SU-DHL-6 (cell line): ENCODE measurements around the gene CD79B.

Experiments used
- H2AFZ ChIP-seq: fragments of 200-600 bp; sonication (generic); 2 replicates; pipeline ENCODE4 v1.6.1; 2014; ENCODE audit warnings: low read depth, mild to moderate bottlenecking, moderate library complexity, mixed read lengths, antibody characterized with exemption, low read length; ENCODE audit not compliant: severe bottlenecking
- H3F3A ChIP-seq: fragments of 200-600 bp; shearing (Covaris generic); 2 replicates; pipeline ENCODE4 v1.6.0; 2016; ENCODE audit warnings: antibody characterized with exemption, mild to moderate bottlenecking; ENCODE audit not compliant: insufficient read depth
- H3K27ac ChIP-seq: fragments of 200-600 bp; sonication (generic); 2 replicates; pipeline ENCODE4 v1.5.1; 2016; ENCODE audit warnings: low read depth, mild to moderate bottlenecking, low read length, moderate library complexity, mixed read lengths
- H3K27me3 ChIP-seq: fragments of 200-600 bp; sonication (generic), shearing (Covaris generic); 2 replicates; pipeline ENCODE4 v1.6.0; 2014; ENCODE audit warnings: mild to moderate bottlenecking, low read length
- H3K36me3 ChIP-seq: fragments of 200-600 bp; sonication (generic); 2 replicates; pipeline ENCODE4 v1.6.1; 2014; ENCODE audit warnings: mild to moderate bottlenecking, low read length, mixed read lengths
- H3K4me2 ChIP-seq: fragments of 300-600, 200-600 bp; shearing (Covaris generic), sonication (generic); 2 replicates; pipeline ENCODE4 v1.6.0; 2014; ENCODE audit warnings: low read length, low read depth, mild to moderate bottlenecking; ENCODE audit not compliant: poor library complexity, severe bottlenecking
- H3K4me3 ChIP-seq: fragments of 200-600 bp; sonication (generic); 2 replicates; pipeline ENCODE4 v1.5.1; 2014; ENCODE audit warnings: antibody characterized with exemption, low read length, mild to moderate bottlenecking, mixed read lengths; ENCODE audit not compliant: insufficient read depth, poor library complexity, severe bottlenecking
- H3K79me2 ChIP-seq: fragments of 200-600 bp; sonication (generic); 2 replicates; pipeline ENCODE4 v1.6.1; 2014; ENCODE audit warnings: mild to moderate bottlenecking, low read length, moderate library complexity; ENCODE audit not compliant: insufficient read depth
- H3K9ac ChIP-seq: fragments of 200-600 bp; sonication (generic); 2 replicates; pipeline ENCODE4 v1.7.0; 2014; ENCODE audit warnings: mild to moderate bottlenecking, low read length
- H3K9me2 ChIP-seq: fragments of 200-600 bp; sonication (generic); replicated peaks from 2 replicates; pipeline ENCODE4 v1.6.1; 2014; ENCODE audit warnings: low read length; ENCODE audit not compliant: insufficient read depth
- H3K9me3 ChIP-seq: fragments of 200-600 bp; sonication (generic); 2 replicates; pipeline ENCODE4 v1.6.1; 2014; ENCODE audit warnings: low read length, mixed read lengths; ENCODE audit not compliant: insufficient read depth
- H4K20me1 ChIP-seq: fragments of 200-600 bp; sonication (generic); 2 replicates; pipeline ENCODE4 v1.6.1; 2014; ENCODE audit warnings: low read depth, mild to moderate bottlenecking, antibody characterized with exemption, low read length, moderate library complexity, mixed read lengths
- CTCF ChIP-seq: fragments of 200-600 bp; sonication (generic); IDR thresholded peaks from one replicate; pipeline ENCODE4 v1.5.1; 2017; ENCODE audit warnings: antibody characterized with exemption, mild to moderate bottlenecking, low read length, moderate library complexity; ENCODE audit not compliant: insufficient read depth, poor library complexity, severe bottlenecking
- EZH2phosphoT487 ChIP-seq: fragments of 200-600 bp; sonication (generic), shearing (Covaris generic); conservative IDR thresholded peaks from 2 replicates; pipeline ENCODE4 v1.6.1; 2018; ENCODE audit warnings: mild to moderate bottlenecking, antibody characterized with exemption, low read length, moderate library complexity, mixed read lengths

CD79B gene

GRCh38 chr17:63966646-63967264 lies 34.6 kb upstream of the CD79B start:
- Histone ChIP-seq H3K9me2 (no peaks in the 10 kb centered on the region), H3K9ac (no peak overlapping the region), H4K20me1 (no peaks in the 10 kb centered on the region), H2AFZ (no peak overlapping the region), H3K79me2 (no peaks in the 10 kb centered on the region), H3F3A (no peaks in the 10 kb centered on the region), H3K4me2 (no peak overlapping the region), H3K4me3 (no peak overlapping the region), H3K9me3 (no peaks in the 10 kb centered on the region), H3K36me3 (no peaks in the 10 kb centered on the region), H3K27ac (no peak overlapping the region), H3K27me3 (no peaks in the 10 kb centered on the region)
- no peak for TF ChIP-seq CTCF
- TF ChIP-seq EZH2phosphoT487, result no peak

- Histone ChIP-seq H4K20me1 (no peaks in the 10 kb centered on the region), H3K9me2 (no peaks in the 10 kb centered on the region), H3K9me3 (no peaks in the 10 kb centered on the region), H3K4me3 (no peak overlapping the region), H3K27me3 (no peaks in the 10 kb centered on the region), H3K9ac (no peak overlapping the region), H3F3A (no peaks in the 10 kb centered on the region), H3K36me3 (no peaks in the 10 kb centered on the region), H3K4me2 (no peak overlapping the region), H3K79me2 (no peaks in the 10 kb centered on the region), H3K27ac (no peak overlapping the region), H2AFZ (no peak overlapping the region)
- TF ChIP-seq EZH2phosphoT487 (no peak), CTCF (no peak)
These were observed 31.0 kb upstream of the CD79B start for GRCh38 chr17:63963123-63963522.

DNA sequence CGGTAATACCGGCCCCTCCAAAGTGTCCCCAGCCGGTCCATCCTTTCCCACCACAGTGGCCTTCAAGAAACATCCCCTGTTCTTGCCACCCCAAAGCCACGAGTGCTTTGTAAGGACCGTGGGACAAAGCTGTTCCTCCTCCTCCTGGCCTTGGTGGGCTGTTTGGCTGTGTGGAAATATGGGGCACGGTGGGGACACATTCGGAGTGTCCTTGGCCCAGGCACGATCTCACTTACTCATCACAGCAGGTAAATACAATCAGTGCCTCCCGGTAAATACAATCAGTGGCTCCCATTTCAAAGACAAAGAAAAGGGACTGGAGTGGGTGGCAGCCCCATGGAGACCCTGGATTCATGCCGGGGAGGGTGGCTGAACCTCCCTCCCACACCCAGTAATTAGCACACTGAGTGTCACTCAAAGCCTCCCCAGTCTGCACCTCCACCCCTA lies 30.2 kb upstream of the CD79B start:
- Histone ChIP-seq H3K4me2 (no peak overlapping the region), H2AFZ (no peak overlapping the region), H3K9me2 (no peaks in the 10 kb centered on the region), H3K27me3 (no peaks in the 10 kb centered on the region), H3K36me3 (no peaks in the 10 kb centered on the region), H3K4me3 (no peak overlapping the region), H4K20me1 (no peaks in the 10 kb centered on the region), H3F3A (no peaks in the 10 kb centered on the region), H3K79me2 (no peaks in the 10 kb centered on the region), H3K9ac (no peak overlapping the region), H3K27ac (no peak overlapping the region), H3K9me3 (no peaks in the 10 kb centered on the region)
- TF ChIP-seq EZH2phosphoT487 (no peak), CTCF (no peak)
